ENCODE results near the gene ZNF391. TPM values are rescaled to one million over a fixed set of nuclear protein-coding genes. Genes with fewer than 3 reads are reported as not detected.

ZNF391 gene
- total RNA-seq (2022) (5.0 TPM in 2 replicates), Bru-seq, nascent RNA (percentile 61 among the genes with signal in this experiment), BruChase-seq, experiment 1, labeled RNA remaining after a 2-hour chase (percentile 68 among the genes with signal in this experiment), BruChase-seq, experiment 2, labeled RNA remaining after a 6-hour chase (percentile 60 among the genes with signal in this experiment)
- long read RNA-seq, full-length matches to known transcripts: 3 of 7 reads
- long read RNA-seq, partial matches to known transcripts: 0 of 7 reads
- long read RNA-seq, other reads (novel, unspliced or antisense): 4 of 7 reads

GRCh38 chr6:27388293-27389197 lies at the start of gene ZNF391:
Gene ZNF391 (plus strand): TSS chr6:27388759. CDS start chr6:27400371, 11,612 bp downstream.
- H3K36me3 Mint-ChIP-seq (ENCODE audit: insufficient read depth, unreplicated experiment): no peaks in the 10 kb centered on the region
- peak; percentile 83 to 88 for DNase-seq
- H3K27me3 Mint-ChIP-seq (ENCODE audit: insufficient read depth, unreplicated experiment): no peaks in the 10 kb centered on the region
- H3K9me3 Mint-ChIP-seq (ENCODE audit: unreplicated experiment): peaks cover 8% of the 10 kb centered on the region
- TF ChIP-seq CTCF (IDR thresholded peaks at IDR 0.05; ENCODE audit: insufficient read depth in 1 of 2, low read depth in 1 of 2, low read length in 1 of 2, severe bottlenecking in 1 of 2, unreplicated experiment in 1 of 2): no peak
- H3K4me1 Mint-ChIP-seq (ENCODE audit: low read depth, unreplicated experiment): peaks cover 6% of the 10 kb centered on the region
- peak within 1 kb of the TSS; percentile 75 for H3K4me3 ChIP-seq (ENCODE audit: low read depth, low read length)
- ChIA-PET POLR2A (interaction anchor here (0.6 to 0.7 kb wide), 2 partner anchors 14 to 109 kb away, joined by 3 read pairs; no protein-coding TSS in a partner anchor), CTCF (interaction anchor here (1.1 to 1.2 kb wide), 2 partner anchors 84 to 201 kb away, joined by 5 read pairs; partner anchors contain the start of gene ZNF184)
- intact Hi-C loops (cut with micrococcal nuclease; ENCODE audit: unreplicated experiment): loop anchor here (5.0 kb wide), 2 partner anchors 84 to 201 kb away; partner anchors contain the start of gene ZNF184
- no peaks in the 10 kb centered on the region for H3K36me3 ChIP-seq (ENCODE audit: control insufficient read depth, insufficient read depth, low read length)
- peaks cover 3% of the 10 kb centered on the region; the same call in 1 of the 2 replicates for H3K4me1 ChIP-seq
- BruUV-seq (replicated peaks): no TSS peak
- H3K9me3 ChIP-seq: no peaks in the 10 kb centered on the region
- H3K4me3 Mint-ChIP-seq (ENCODE audit: unreplicated experiment): peak within 1 kb of the TSS; percentile 92
- no peaks in the 10 kb centered on the region for H3K27me3 ChIP-seq (replicated peaks; ENCODE audit: control insufficient read depth, insufficient read depth, low read length)
- H3K27ac Mint-ChIP-seq (ENCODE audit: unreplicated experiment): peak within 1 kb of the TSS; percentile 92

DNA sequence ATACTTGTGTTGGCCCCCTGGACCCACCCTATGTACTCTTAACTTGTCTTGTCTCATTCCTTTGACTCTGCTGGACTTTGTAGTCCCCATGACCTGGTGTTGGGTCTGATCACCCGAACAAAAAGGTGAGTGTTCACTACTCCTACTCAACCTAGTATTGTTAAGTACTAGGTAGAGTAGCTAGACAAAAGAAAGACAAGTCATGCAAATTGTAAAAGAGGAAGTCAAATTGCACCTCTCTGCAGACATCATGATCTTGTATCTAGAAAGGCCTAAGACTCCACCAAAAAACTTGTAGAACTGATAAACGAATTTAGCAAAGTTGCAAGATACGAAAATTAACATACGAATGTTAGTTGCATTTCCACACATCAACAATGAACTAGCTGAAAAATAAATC lies 35.7 kb upstream of the ZNF391 start:
- no peak for DNase-seq
- intact Hi-C loops (cut with micrococcal nuclease; ENCODE audit: unreplicated experiment): no loop called here
- ChIA-PET CTCF (no interaction called here), POLR2A (no interaction called here)
- no peaks in the 10 kb centered on the region for H3K36me3 Mint-ChIP-seq (ENCODE audit: insufficient read depth, unreplicated experiment)
- no peak overlapping the region for H3K27ac Mint-ChIP-seq (ENCODE audit: unreplicated experiment)
- TF ChIP-seq CTCF (IDR thresholded peaks at IDR 0.05; ENCODE audit: insufficient read depth in 1 of 2, low read depth in 1 of 2, low read length in 1 of 2, severe bottlenecking in 1 of 2, unreplicated experiment in 1 of 2): no peak
- H3K4me1 Mint-ChIP-seq (ENCODE audit: low read depth, unreplicated experiment): no peaks in the 10 kb centered on the region
- no peak overlapping the region for H3K4me3 Mint-ChIP-seq (ENCODE audit: unreplicated experiment)
- H3K4me1 ChIP-seq: no peaks in the 10 kb centered on the region
- H3K27me3 ChIP-seq (replicated peaks; ENCODE audit: control insufficient read depth, insufficient read depth, low read length): no peaks in the 10 kb centered on the region
- H3K36me3 ChIP-seq (ENCODE audit: control insufficient read depth, insufficient read depth, low read length): no peaks in the 10 kb centered on the region
- no peaks in the 10 kb centered on the region for H3K27me3 Mint-ChIP-seq (ENCODE audit: insufficient read depth, unreplicated experiment)
- H3K9me3 Mint-ChIP-seq (ENCODE audit: unreplicated experiment): peaks cover 19% of the 10 kb centered on the region
- peaks cover 15% of the 10 kb centered on the region; the same call in 1 of the 2 replicates for H3K9me3 ChIP-seq
- no TSS peak for BruUV-seq (replicated peaks)
- H3K4me3 ChIP-seq (ENCODE audit: low read depth, low read length): no peak overlapping the region

- no TSS peak for BruUV-seq (replicated peaks)
- intact Hi-C loops (cut with micrococcal nuclease; ENCODE audit: unreplicated experiment): no loop called here
- Mint-ChIP-seq H3K9me3 (ENCODE audit: unreplicated experiment) (peaks cover 40% of the 10 kb centered on the region), H3K27ac (ENCODE audit: unreplicated experiment) (no peak overlapping the region), H3K36me3 (ENCODE audit: insufficient read depth, unreplicated experiment) (no peaks in the 10 kb centered on the region), H3K4me3 (ENCODE audit: unreplicated experiment) (no peak overlapping the region), H3K27me3 (ENCODE audit: insufficient read depth, unreplicated experiment) (no peaks in the 10 kb centered on the region), H3K4me1 (ENCODE audit: low read depth, unreplicated experiment) (no peaks in the 10 kb centered on the region)
- Histone ChIP-seq H3K4me1 (no peaks in the 10 kb centered on the region), H3K27me3 (replicated peaks; ENCODE audit: control insufficient read depth, insufficient read depth, low read length) (no peaks in the 10 kb centered on the region), H3K9me3 (peaks cover 27% of the 10 kb centered on the region), H3K36me3 (ENCODE audit: control insufficient read depth, insufficient read depth, low read length) (no peaks in the 10 kb centered on the region), H3K4me3 (ENCODE audit: low read depth, low read length) (no peak overlapping the region)
- POLR2A ChIA-PET: no interaction called here
- no peak for DNase-seq
- no peak for TF ChIP-seq CTCF (IDR thresholded peaks at IDR 0.05; ENCODE audit: insufficient read depth in 1 of 2, low read depth in 1 of 2, low read length in 1 of 2, severe bottlenecking in 1 of 2, unreplicated experiment in 1 of 2)
- CTCF ChIA-PET: no interaction called here
Observed at GRCh38 chr6:27358786-27359185, 29.8 kb upstream of the ZNF391 start.

Measured in Caco-2 (cell line).